GM19463 (cell line): Measurements from ENCODE around the gene TRNT1.

ENCODE experiments used
- ATAC-seq: cut with Tn5 transposase; IDR thresholded peaks from one replicate; pipeline ENCODE4 v1.9.1; 2021; ENCODE audit warnings: mild to moderate bottlenecking, moderate library complexity; ENCODE audit not compliant: unreplicated experiment

TRNT1 gene

GRCh38 chr3:3126477-3127431 lies at the start of gene TRNT1:
Gene TRNT1 (plus strand): TSS chr3:3126940. CDS start chr3:3129041, 2,101 bp downstream.
- peak; percentile 90 for ATAC-seq

GRCh38 chr3:3080309-3080708 lies 46.4 kb upstream of the TRNT1 start:
- ATAC-seq, result no peak

- peak; percentile 56 for ATAC-seq
Observed at GRCh38 chr3:3081381-3082233, 45.1 kb upstream of the TRNT1 start.

- peak; percentile 63 for ATAC-seq
Observed at GRCh38 chr3:3082234-3082924, 44.4 kb upstream of the TRNT1 start.

- no peak for ATAC-seq
Observed at GRCh38 chr3:3084890-3085289, 41.9 kb upstream of the TRNT1 start.

- ATAC-seq, result peak; percentile 28
Observed at GRCh38 chr3:3085782-3086181, 41.0 kb upstream of the TRNT1 start.

- no peak for ATAC-seq
Observed at GRCh38 chr3:3086239-3086638, 40.5 kb upstream of the TRNT1 start.

GRCh38 chr3:3087279-3087678 lies 39.5 kb upstream of the TRNT1 start:
- no peak for ATAC-seq

GRCh38 chr3:3087716-3088465 lies 38.8 kb upstream of the TRNT1 start:
- ATAC-seq, result no peak

- peak; percentile 92 for ATAC-seq
Observed at GRCh38 chr3:3089017-3089416, 37.7 kb upstream of the TRNT1 start.

GRCh38 chr3:3097958-3098357 lies 28.8 kb upstream of the TRNT1 start:
- peak; percentile 37 for ATAC-seq

- no peak for ATAC-seq
Observed at GRCh38 chr3:3101660-3102458, 24.9 kb upstream of the TRNT1 start.

- no peak for ATAC-seq
Observed at GRCh38 chr3:3102751-3103150, 24.0 kb upstream of the TRNT1 start.

GRCh38 chr3:3105246-3105645 lies 21.5 kb upstream of the TRNT1 start:
- no peak for ATAC-seq

- ATAC-seq, result no peak
Observed at GRCh38 chr3:3105815-3106214, 20.9 kb upstream of the TRNT1 start.

GRCh38 chr3:3107181-3107580 lies 19.6 kb upstream of the TRNT1 start:
- ATAC-seq, result no peak

- no peak for ATAC-seq
Observed at GRCh38 chr3:3107858-3108257, 18.9 kb upstream of the TRNT1 start.

GRCh38 chr3:3109407-3110298 lies 17.1 kb upstream of the TRNT1 start:
- ATAC-seq, result peak; percentile 73

- no peak for ATAC-seq
Observed at GRCh38 chr3:3110299-3110630, 16.5 kb upstream of the TRNT1 start, which contains the start of gene IL5RA. Gene IL5RA (minus strand): TSS chr3:3110374. CDS start chr3:3104984, 5,390 bp downstream.
